H9 (cell line): ENCODE measurements around the gene CROCC2. TPM values are rescaled to one million over a fixed set of nuclear protein-coding genes. Genes with fewer than 3 reads are reported as not detected.

Experiments
- DNase-seq: peaks from one replicate; pipeline ENCODE4 v3.0.0-alpha.2; 2017
- H2AFZ ChIP-seq: one replicate; pipeline ENCODE4 v1.6.1; 2013; ENCODE audit warnings: mild to moderate bottlenecking, low read length, control low read depth, moderate library complexity
- H2AK5ac ChIP-seq: 2 replicates; pipeline ENCODE4 v1.6.1; 2013; ENCODE audit warnings: low read length, control low read depth, mixed read lengths; ENCODE audit not compliant: insufficient read length
- H2BK120ac ChIP-seq: one replicate; pipeline ENCODE4 v1.6.1; 2013; ENCODE audit warnings: low read depth, mild to moderate bottlenecking, low read length, control low read depth, inconsistent platforms; ENCODE audit not compliant: poor library complexity, severe bottlenecking
- H2BK12ac ChIP-seq: 2 replicates; pipeline ENCODE4 v1.6.1; 2013; ENCODE audit warnings: low read length, control low read depth, mixed read lengths, low read depth; ENCODE audit not compliant: insufficient read length
- H2BK15ac ChIP-seq: 2 replicates; pipeline ENCODE4 v1.6.1; 2013; ENCODE audit warnings: low read depth, low read length, control low read depth
- H2BK20ac ChIP-seq: one replicate; pipeline ENCODE4 v1.6.1; 2013; ENCODE audit warnings: low read depth, mild to moderate bottlenecking, low read length, control low read depth, inconsistent platforms; ENCODE audit not compliant: poor library complexity, severe bottlenecking
- H2BK5ac ChIP-seq: 2 replicates; pipeline ENCODE4 v1.6.1; 2013; ENCODE audit warnings: low read length, control low read depth, mixed read lengths; ENCODE audit not compliant: insufficient read length
- H3K14ac ChIP-seq: 2 replicates; pipeline ENCODE4 v1.6.1; 2013; ENCODE audit warnings: low read length, control low read depth; ENCODE audit not compliant: insufficient read depth
- H3K18ac ChIP-seq: 2 replicates; pipeline ENCODE4 v1.6.1; 2013; ENCODE audit warnings: low read depth, mild to moderate bottlenecking, mixed read lengths, low read length, control low read depth; ENCODE audit not compliant: insufficient read length
- H3K23ac ChIP-seq: 2 replicates; pipeline ENCODE4 v1.6.1; 2013; ENCODE audit warnings: low read length, control low read depth, mixed read lengths, low read depth; ENCODE audit not compliant: insufficient read length
- H3K23me2 ChIP-seq: 2 replicates; pipeline ENCODE4 v1.6.1; 2013; ENCODE audit warnings: low read depth, mild to moderate bottlenecking, mixed read lengths, low read length, control low read depth; ENCODE audit not compliant: insufficient read length, poor library complexity, severe bottlenecking
- H3K27ac ChIP-seq: 2 replicates; pipeline ENCODE4 v1.5.1; 2013; ENCODE audit warnings: low read length, control low read depth, mixed read lengths, low read depth; ENCODE audit not compliant: insufficient read length
- H3K27me3 ChIP-seq: 2 replicates; pipeline ENCODE4 v1.6.1; 2013; ENCODE audit warnings: low read length, control low read depth, inconsistent platforms; ENCODE audit not compliant: insufficient read depth
- H3K4ac ChIP-seq: 2 replicates; pipeline ENCODE4 v1.6.1; 2013; ENCODE audit warnings: low read depth, mild to moderate bottlenecking, control low read depth, inconsistent platforms, low read length, moderate library complexity
- H3K4me1 ChIP-seq: 2 replicates; pipeline ENCODE4 v1.6.1; 2013; ENCODE audit warnings: low read length, control low read depth, inconsistent platforms; ENCODE audit not compliant: insufficient read depth
- H3K4me2 ChIP-seq: 2 replicates; pipeline ENCODE4 v1.6.1; 2013; ENCODE audit warnings: low read length, control low read depth, mixed read lengths; ENCODE audit not compliant: insufficient read length, insufficient read depth
- H3K56ac ChIP-seq: 2 replicates; pipeline ENCODE4 v1.6.1; 2013; ENCODE audit warnings: low read depth, mild to moderate bottlenecking, mixed read lengths, low read length, control low read depth; ENCODE audit not compliant: insufficient read length
- H3K79me1 ChIP-seq: 2 replicates; pipeline ENCODE4 v1.6.1; 2013; ENCODE audit warnings: low read depth, mild to moderate bottlenecking, moderate library complexity, low read length, control low read depth, inconsistent platforms; ENCODE audit not compliant: insufficient read depth, poor library complexity, severe bottlenecking
- H3K79me2 ChIP-seq: 2 replicates; pipeline ENCODE4 v1.6.1; 2013; ENCODE audit warnings: low read length, control low read depth, inconsistent platforms; ENCODE audit not compliant: insufficient read depth
- H3K9ac ChIP-seq: 2 replicates; pipeline ENCODE4 v1.6.1; 2013; ENCODE audit warnings: low read length, control low read depth, mixed read lengths; ENCODE audit not compliant: insufficient read length; ENCODE audit errors: extremely low read depth
- H3K9me3 ChIP-seq: one replicate; pipeline ENCODE4 v1.6.1; 2013; ENCODE audit warnings: low read depth, low read length, inconsistent platforms; ENCODE audit not compliant: control insufficient read depth
- H3T11ph ChIP-seq: one replicate; pipeline ENCODE4 v1.6.1; 2013; ENCODE audit warnings: mild to moderate bottlenecking, low read length, control low read depth, inconsistent platforms
- H4K20me1 ChIP-seq: one replicate; pipeline ENCODE4 v1.6.1; 2013; ENCODE audit not compliant: control insufficient read depth, insufficient read length, insufficient read depth
- H4K5ac ChIP-seq: 2 replicates; pipeline ENCODE4 v1.6.1; 2013; ENCODE audit warnings: low read depth, mild to moderate bottlenecking, mixed read lengths, low read length, control low read depth; ENCODE audit not compliant: insufficient read length
- H4K8ac ChIP-seq: replicated peaks from 2 replicates; pipeline ENCODE4 v1.6.1; 2013; ENCODE audit warnings: low read length, control low read depth, mixed read lengths, low read depth; ENCODE audit not compliant: insufficient read length
- H4K91ac ChIP-seq: 2 replicates; pipeline ENCODE4 v1.6.1; 2013; ENCODE audit warnings: low read depth, mild to moderate bottlenecking, moderate library complexity, mixed read lengths, low read length, control low read depth; ENCODE audit not compliant: insufficient read length
- H3K27ac Mint-ChIP-seq, 3 experiments: 2 replicates in 2 of 3; 3 replicates in 1 of 3; pipeline ENCODE4 v1.8.0; 2020 to 2021; ENCODE audit warnings: mixed read lengths in 3 of 3, mild to moderate bottlenecking in 1 of 3, moderate library complexity in 1 of 3
- H3K27me3 Mint-ChIP-seq: 2 replicates; pipeline ENCODE4 v1.8.0; 2021; ENCODE audit warnings: low read depth, mild to moderate bottlenecking, moderate library complexity, mixed read lengths
- H3K36me3 Mint-ChIP-seq, 3 experiments: 2 replicates in 2 of 3; 3 replicates in 1 of 3; pipeline ENCODE4 v1.8.0; 2020 to 2021; ENCODE audit warnings: low read depth in 3 of 3, mixed read lengths in 3 of 3; ENCODE audit not compliant: insufficient read depth in 1 of 3
- H3K4me1 Mint-ChIP-seq, 2 experiments: 2 replicates each; pipeline ENCODE4 v1.8.0; 2020; ENCODE audit warnings: mixed read lengths in 2 of 2
- H3K4me3 Mint-ChIP-seq, 2 experiments: 2 replicates in 1 of 2; 3 replicates in 1 of 2; pipeline ENCODE4 v1.8.0; 2020 to 2021; ENCODE audit warnings: mild to moderate bottlenecking in 2 of 2, mixed read lengths in 2 of 2, moderate library complexity in 1 of 2
- H3K9me3 Mint-ChIP-seq, 2 experiments: 2 replicates in 1 of 2; 3 replicates in 1 of 2; pipeline ENCODE4 v1.8.0; 2020; ENCODE audit warnings: mild to moderate bottlenecking in 2 of 2, mixed read lengths in 2 of 2, moderate library complexity in 1 of 2
- WGBS: extraction: QIAGEN DNeasy Blood & Tissue Kit; methylation state at CpG from one replicate; pipeline ENCODE4 v1.1.7; 2013; ENCODE audit warnings: missing lambda C conversion rate, low lambda C conversion rate, mixed read lengths; ENCODE audit not compliant: insufficient read length; ENCODE audit errors: extremely low coverage; 5-methylcytosine and 5-hydroxymethylcytosine counted together
- total RNA-seq: library from RNA; stranded (reverse); gene quantifications from 2 replicates; pipeline ENCODE4 v1.2.1, GENCODE V29; 2021
- TF ChIP-seq, protein P1 (sequence below): fragments of 200-600 bp; sonication (generic); conservative IDR thresholded peaks from 3 replicates; pipeline ENCODE4 v1.8.0; 2021; ENCODE audit warnings: antibody characterized with exemption, mild to moderate bottlenecking

The CROCC2 gene
- total RNA-seq, 1 experiment from 2014 or later: not detected

DNA sequence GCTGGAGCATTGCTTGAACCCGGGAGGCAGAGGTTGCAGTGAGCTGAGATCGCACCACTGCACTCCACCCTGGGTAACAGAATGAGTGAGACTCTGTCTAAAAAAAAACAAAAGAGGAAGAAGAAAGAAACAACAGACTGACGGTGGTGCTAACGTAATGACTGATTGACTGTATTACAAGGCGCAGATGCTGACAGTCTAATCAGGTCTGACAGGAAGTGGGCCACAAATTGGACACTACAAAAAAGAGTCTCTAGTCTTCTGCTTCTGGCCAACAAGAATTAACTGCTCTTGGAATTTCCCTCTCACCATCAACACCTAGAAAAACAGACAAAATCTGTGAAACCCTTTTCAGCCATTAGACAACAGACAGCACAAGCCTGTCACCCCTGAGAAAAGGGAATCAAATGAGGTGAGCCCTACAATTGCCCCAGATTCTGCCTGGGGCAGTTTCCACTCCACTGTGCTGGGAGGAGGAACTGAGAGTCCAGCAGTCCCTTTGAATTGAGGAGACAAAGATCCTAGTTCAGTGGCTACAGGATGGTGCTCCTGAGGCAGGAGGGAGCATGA is 135.5 kb downstream of the CROCC2 start:
- no CpG with 5 or more reads among the region's 5 CpGs for WGBS
- Histone ChIP-seq H2BK120ac (no peak overlapping the region), H3K27ac (no peak overlapping the region), H3K27me3 (peaks cover 3% of the 10 kb centered on the region; the same call in 1 of the 2 replicates), H3K56ac (no peak overlapping the region), H3K4me2 (no peak overlapping the region), H3K9ac (no peak overlapping the region), H3T11ph (no peak overlapping the region), H2AFZ (no peak overlapping the region), H3K14ac (no peak overlapping the region), H4K5ac (no peak overlapping the region), H2BK12ac (no peak overlapping the region), H3K23ac (no peak overlapping the region), H2BK5ac (no peak overlapping the region), H3K18ac (no peak overlapping the region), H4K8ac (no peak overlapping the region), H3K79me1 (no peaks in the 10 kb centered on the region), H4K91ac (no peak overlapping the region), H3K23me2 (peaks cover 2% of the 10 kb centered on the region), H3K4me1 (no peaks in the 10 kb centered on the region), H3K79me2 (no peaks in the 10 kb centered on the region), H2BK20ac (no peak overlapping the region), H3K4ac (no peak overlapping the region), H4K20me1 (no peaks in the 10 kb centered on the region), H3K9me3 (no peaks in the 10 kb centered on the region), H2AK5ac (no peak overlapping the region), H2BK15ac (no peak overlapping the region)
- H3K4me3 Mint-ChIP-seq: no peak overlapping the region
- TF ChIP-seq, protein P1, sequence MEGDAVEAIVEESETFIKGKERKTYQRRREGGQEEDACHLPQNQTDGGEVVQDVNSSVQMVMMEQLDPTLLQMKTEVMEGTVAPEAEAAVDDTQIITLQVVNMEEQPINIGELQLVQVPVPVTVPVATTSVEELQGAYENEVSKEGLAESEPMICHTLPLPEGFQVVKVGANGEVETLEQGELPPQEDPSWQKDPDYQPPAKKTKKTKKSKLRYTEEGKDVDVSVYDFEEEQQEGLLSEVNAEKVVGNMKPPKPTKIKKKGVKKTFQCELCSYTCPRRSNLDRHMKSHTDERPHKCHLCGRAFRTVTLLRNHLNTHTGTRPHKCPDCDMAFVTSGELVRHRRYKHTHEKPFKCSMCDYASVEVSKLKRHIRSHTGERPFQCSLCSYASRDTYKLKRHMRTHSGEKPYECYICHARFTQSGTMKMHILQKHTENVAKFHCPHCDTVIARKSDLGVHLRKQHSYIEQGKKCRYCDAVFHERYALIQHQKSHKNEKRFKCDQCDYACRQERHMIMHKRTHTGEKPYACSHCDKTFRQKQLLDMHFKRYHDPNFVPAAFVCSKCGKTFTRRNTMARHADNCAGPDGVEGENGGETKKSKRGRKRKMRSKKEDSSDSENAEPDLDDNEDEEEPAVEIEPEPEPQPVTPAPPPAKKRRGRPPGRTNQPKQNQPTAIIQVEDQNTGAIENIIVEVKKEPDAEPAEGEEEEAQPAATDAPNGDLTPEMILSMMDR: no peak
- no peak overlapping the region for H3K27ac Mint-ChIP-seq
- DNase-seq: no peak
- no peaks in the 10 kb centered on the region; a peak in 1 of 7 replicates for H3K36me3 Mint-ChIP-seq
- peaks cover 70% of the 10 kb centered on the region for H3K27me3 Mint-ChIP-seq
- H3K9me3 Mint-ChIP-seq: peaks cover 14 to 16% of the 10 kb centered on the region in 2 experiments; a peak in 4 of 5 replicates
- H3K4me1 Mint-ChIP-seq: peaks cover 0 to 6% of the 10 kb centered on the region in 2 experiments; a peak in 2 of 4 replicates

Other genes starting within 250 kb of the CROCC2 start
- gene AQP12B, start 223.5 kb upstream of the CROCC2 start, total RNA-seq: not detected in 2 replicates
- not detected in 2 replicates for gene AQP12A, start 214.5 kb upstream of the CROCC2 start, total RNA-seq
- 188 and 204 TPM in 2 replicates for gene KIF1A, start 86.1 kb upstream of the CROCC2 start, total RNA-seq
- not detected in 2 replicates for gene AGXT, start 37.5 kb upstream of the CROCC2 start, total RNA-seq
- 0.15 and 0.37 TPM in 2 replicates for gene MAB21L4, start 10.2 kb upstream of the CROCC2 start, total RNA-seq
- gene SNED1, start 92.3 kb downstream of the CROCC2 start, total RNA-seq: 1.8 and 2.5 TPM in 2 replicates
- gene MTERF4, start 196.0 kb downstream of the CROCC2 start, total RNA-seq: 35.0 and 36.6 TPM in 2 replicates
- gene PASK, start 243.1 kb downstream of the CROCC2 start, total RNA-seq: 66.1 and 68.0 TPM in 2 replicates
- 60.2 and 60.4 TPM in 2 replicates for gene PPP1R7, start 244.1 kb downstream of the CROCC2 start, total RNA-seq